Stimulated activated CD4-positive, alpha-beta T cell treated with anti-CD3 and anti-CD28 coated beads, Interleukin-1b, Interleukin-23, amount 100 ng/mL, for 48 hours (primary cell): ENCODE results near the gene PKDCC.
"Not testable (repeated sequence)": the region's sequence is repeated elsewhere in the genome, so short reads cannot be mapped to it uniquely, and the experiment has no call there.

Source experiments
- DNase-seq: peaks from one replicate; pipeline ENCODE4 v3.0.0-alpha.2; 2020

The PKDCC gene

GRCh38 chr2:42067521-42067920 is 19.7 kb downstream of the PKDCC start:
- no peak for DNase-seq

- no peak for DNase-seq
Measured at GRCh38 chr2:42068571-42069178, 20.9 kb downstream of the PKDCC start.

- no peak for DNase-seq
Measured at GRCh38 chr2:42069568-42069967, 21.7 kb downstream of the PKDCC start.

- DNase-seq = no peak
Measured at GRCh38 chr2:42071791-42072190, 24.0 kb downstream of the PKDCC start.

DNA sequence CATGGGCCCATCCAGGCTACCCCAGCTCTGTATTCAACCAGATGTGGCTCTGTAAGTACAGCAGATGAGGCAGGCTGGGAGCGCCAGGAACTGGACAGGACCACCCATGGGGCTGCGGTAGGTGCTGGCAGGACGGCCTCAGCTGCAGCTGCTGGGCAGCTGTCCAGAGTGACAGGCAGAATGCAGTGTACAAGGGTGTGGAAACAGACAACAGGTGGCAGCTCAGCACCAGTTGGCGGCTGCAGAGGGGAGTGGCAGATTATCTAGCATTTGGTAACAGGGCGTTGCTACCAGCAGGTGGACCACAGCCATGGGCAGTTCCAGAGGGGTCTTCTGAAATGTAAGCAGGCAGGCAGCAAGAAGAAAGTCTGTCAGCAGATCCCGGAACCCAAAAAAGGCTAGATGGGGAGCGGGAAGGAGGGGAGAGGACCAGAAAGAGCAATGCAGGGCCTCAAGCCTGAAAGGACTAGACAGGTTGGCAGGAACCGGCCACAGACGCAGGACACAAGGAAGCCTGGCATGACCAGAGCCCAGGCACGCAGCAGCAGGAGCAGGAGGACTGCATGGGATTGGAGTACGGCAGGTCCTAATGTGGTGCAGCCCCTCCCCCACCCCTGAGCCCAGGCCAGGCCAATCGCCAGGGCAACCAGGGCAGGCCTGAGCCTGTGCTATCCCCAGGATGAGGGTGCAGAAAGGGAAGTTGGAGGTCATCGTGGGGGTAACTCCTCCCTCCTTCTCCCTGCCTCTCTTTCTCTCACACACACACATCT is 24.7 kb downstream of the PKDCC start:
- DNase-seq = no peak

- DNase-seq = no peak
Measured at GRCh38 chr2:42073739-42074503, 26.1 kb downstream of the PKDCC start.

DNA sequence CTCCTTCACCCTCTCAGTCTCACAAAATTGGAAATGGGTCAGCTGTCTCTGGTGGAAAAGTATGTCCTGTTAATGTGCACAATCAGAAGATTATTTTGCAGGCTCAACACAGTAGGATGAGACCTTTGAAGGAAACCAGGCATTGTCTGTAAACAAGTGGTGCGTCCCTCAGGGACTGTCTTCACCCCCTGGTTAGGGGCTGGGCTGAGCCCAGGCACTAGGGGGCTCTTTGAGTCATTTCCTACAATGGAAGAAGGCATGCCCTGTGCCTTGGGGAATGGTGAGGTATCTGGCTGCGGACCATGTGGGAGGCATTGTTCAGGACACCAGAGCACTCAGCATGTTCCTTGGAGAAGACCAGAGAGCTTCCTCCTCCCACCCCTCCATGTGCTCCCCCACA is 26.8 kb downstream of the PKDCC start:
- DNase-seq = no peak

DNA sequence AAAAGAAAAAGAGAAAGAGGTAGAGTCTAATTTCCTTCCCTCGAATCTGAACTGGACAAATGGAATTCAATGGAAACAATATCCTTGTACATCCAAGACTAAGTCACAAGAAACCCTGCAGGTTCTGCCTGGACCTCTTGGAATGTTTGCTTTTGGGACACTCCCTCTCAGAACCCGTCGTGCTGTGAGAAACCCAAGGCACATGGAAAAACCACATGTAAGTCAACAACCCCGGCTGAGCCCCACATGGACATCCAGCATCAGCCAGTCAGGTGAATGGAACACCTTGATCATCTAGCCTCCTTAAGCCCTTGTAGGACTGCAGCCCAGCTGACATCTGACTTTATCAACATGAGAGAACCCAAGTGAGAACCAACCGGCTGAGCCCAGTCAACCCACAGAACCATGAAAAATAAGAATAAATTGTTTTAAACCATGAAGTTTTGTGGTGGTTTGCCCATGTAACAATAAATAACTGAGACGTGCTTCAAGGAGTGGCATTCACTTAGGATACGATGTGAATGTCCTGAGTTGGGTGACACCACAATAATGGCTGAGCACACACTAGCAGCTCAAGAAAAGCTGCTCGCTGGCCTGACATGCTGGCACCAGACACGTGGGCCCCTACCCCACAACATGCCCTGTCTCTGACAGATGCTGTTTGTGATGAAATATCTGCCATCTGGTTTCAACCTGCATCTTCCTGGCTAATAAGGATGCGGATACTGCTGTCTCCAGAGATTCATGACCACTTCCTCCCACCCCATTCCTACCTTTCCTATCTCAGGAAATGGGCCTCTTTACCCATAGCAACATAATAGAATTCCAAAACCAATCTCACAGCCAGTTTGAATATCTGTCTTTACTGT is 28.8 kb downstream of the PKDCC start:
- DNase-seq = no peak

GRCh38 chr2:42077343-42077742 is 29.5 kb downstream of the PKDCC start:
- DNase-seq = no peak

- DNase-seq = no peak
Measured at GRCh38 chr2:42079737-42080287, 32.0 kb downstream of the PKDCC start.

GRCh38 chr2:42081151-42081550 is 33.3 kb downstream of the PKDCC start:
- DNase-seq = not testable (repeated sequence)

GRCh38 chr2:42082016-42082415 is 34.2 kb downstream of the PKDCC start:
- DNase-seq = no peak

DNA sequence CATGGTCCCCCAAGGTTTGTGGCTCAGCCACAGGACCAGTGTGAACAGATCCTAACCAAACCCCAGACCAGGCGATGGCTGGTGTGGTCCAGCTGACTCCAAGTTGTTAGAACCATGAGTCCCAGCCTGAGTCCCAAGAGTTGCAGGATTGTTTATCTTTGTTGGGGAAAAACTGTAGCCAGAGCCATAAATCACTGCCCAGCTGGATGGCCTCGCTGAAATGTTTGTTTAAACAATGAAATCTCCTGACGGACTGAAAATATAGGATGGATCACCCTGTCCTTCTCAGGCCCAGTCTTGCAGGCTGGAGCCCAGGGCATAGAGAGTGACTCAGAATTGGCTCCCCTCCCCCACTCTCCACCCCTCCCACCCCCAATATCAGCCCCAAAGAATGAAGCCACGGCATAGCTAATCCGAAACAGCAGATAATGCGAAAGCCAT is 36.4 kb downstream of the PKDCC start:
- DNase-seq = no peak

GRCh38 chr2:42085070-42085469 is 37.2 kb downstream of the PKDCC start:
- DNase-seq = not testable (repeated sequence)

DNA sequence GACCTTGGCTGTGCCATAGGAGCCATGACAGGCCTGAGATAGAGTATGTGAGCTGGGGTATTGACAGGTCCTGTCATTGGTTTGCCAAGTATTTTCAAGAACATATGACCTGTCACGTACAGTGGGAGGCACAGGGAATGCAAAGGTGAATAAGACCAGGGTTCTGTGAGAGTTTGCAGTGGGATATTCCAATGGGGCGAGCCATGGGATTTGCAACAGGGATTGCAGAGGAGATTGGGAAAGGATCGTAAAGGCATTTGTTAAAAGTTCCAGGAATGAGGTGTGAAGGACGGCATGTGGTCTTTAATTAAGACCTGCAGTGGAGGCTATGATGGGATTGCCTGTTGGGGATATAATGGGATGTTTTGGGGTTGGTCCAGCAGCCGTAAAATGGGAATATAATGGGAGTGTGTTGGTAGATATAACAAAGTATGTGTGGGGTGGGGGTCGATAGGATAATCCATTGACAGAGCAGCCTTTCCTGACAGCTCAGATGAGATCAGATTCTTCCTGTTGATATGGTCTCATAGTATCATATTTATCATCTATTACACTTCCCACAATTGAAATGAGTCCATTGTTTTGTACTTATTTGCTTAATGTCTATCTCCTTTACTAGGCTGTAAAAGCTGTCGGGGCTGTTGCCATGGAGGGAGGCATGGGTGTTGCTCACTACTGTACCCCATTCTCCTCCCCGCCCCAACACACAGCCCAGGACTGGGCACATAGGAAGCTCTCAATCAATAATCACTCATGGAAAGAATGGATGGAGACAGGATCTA is 38.1 kb downstream of the PKDCC start:
- no peak for DNase-seq

- peak; percentile 22 for DNase-seq
Measured at GRCh38 chr2:42086500-42086953, 38.7 kb downstream of the PKDCC start.

DNA sequence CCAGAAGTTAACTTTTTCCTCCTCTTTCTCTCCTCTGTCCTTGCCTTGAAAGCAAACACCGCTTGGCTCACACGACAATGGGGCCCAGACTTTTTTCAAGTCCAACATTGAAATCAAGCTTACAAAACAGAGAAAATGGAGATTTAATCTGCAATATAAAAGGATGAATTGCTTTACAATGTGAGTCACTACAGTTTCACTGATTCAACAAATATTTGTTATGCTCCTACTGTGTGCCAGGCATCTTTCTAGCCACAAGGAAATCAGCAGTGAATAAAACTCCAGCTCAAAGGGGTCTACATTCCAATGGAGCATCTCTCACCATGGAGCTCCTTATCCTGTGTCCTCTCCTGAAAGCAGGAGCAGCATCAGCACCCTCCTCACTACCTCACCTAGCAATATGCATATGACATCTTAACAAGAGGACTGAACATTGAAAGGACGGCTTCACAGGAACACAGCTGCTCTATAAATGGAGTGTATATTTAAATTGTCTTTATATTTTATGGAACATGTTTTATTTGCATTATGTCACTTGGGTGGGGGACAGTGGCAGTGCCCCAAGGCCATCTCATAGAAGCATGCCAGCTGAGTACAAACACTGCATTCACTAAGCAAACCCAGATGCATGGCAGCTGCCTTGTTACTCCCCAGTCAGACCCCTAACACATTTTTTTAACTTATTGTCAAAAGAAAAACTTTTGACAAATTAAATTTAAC is 39.5 kb downstream of the PKDCC start:
- DNase-seq = no peak

GRCh38 chr2:42087857-42088195 is 40.0 kb downstream of the PKDCC start:
- no peak for DNase-seq

DNA sequence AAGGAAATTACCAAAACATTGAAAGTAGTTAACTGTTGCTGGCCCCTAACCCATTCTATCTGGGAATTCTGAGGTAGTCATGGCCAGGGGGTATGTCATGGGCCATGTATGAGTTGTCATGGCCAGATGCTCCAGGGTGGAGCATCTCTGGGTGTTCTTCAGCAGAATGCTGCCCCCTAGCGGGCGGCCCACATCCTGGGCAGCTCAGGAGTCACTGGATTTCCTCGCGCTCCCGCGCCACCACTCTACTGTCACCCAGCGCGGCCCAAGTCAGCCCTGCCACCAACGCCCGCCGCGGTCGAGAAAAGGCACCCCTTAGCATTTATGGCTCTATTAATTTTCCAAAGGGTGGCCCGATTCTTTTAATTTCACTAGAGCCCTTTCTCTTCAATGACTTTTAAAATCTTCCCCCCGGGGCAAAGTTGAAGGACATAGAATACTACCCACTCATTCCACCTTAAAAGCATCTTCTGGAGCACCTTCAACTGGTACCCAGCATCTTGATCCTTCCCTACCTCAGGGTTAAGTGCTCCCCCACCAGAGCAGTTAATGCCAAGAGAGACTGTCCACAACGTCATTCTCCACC is 41.6 kb downstream of the PKDCC start:
- peak; percentile 64 for DNase-seq

GRCh38 chr2:42090216-42090615 is 42.4 kb downstream of the PKDCC start:
- DNase-seq = no peak

DNA sequence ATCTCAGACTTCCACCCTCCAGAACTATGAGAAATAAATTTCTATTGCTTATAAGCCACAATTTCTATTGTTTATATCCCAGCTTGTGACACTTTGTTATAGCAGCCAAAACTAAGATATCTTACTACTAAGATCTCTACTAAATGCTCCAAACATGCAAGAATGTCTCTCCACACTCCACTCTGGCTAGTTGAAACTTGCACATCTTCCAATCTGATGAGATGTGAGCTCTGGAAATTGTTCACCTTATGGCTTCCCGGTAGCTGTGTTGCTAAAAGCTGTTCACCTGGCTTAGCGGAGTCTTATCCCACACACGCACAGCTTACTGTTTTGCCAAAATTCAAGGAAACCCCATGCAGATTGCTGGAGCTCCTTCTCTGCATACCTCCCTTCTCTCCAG is 43.9 kb downstream of the PKDCC start:
- no peak for DNase-seq
